Measurements from ENCODE around the gene CCDC60. TPM values are rescaled to one million over a fixed set of nuclear protein-coding genes. Genes with fewer than 3 reads are reported as not detected.

CCDC60 gene
- total RNA-seq, 4 donors from 2014 or later, result not detected

DNA sequence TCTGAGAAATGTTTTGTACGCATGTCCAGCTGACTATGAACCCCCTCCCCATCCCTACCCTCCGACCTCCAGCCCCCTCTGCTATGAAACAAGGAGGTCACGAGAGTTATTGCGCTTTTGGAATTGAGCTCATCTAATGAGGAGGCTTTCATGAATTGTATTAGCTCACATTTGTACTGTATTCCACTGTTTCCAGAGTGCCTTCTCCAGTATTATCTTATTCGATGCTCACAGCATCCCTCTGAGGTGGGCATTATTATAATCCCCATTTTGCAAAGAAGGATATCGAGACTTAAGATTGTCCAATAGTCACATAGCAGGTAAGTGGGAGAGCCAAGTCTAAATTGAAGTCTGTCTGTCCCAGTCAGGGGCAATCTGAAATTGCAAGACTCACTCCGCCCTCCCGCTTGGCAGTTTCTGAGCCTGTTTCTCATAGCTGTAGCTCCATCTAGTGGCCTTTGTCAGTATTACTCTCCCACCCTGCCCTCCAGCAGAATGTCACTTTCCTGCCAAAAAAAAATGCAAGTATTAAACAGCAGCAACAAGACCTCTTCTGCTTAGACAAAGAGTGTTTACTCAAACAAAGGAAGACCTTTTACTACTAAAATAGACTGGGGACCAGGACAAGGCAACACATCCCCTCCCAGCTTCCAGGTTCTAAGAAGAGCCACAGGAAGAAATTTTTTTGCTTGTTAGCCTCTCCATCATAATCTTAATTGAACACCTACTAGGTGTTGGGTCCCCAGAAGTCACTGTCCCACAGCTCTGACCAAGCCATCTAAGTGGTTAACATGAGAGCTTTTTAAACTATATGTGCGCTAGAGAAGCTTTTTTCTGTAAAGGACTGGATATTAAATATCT lies 210.5 kb downstream of the CCDC60 start:
- H3K27me3 ChIP-seq, result peaks cover 0 to 25% (median 0%) of the 10 kb centered on the region in 4 donors
- 50% methylated on average over 9 of the region's 9 CpGs for WGBS
- TF ChIP-seq CTCF (IDR thresholded peaks at IDR 0.05) (peak; percentile 84 to 94 (median 84)), EP300 (IDR thresholded peaks at IDR 0.05) (no peak)
- H3K27ac ChIP-seq (replicated peaks in 1 of 4), result no peak overlapping the region
- no peaks in the 10 kb centered on the region for H3K4me1 ChIP-seq
- no peak for DNase-seq (ENCODE audit: extremely low spot score)
- H3K36me3 ChIP-seq, result no peaks in the 10 kb centered on the region
- H3K9me3 ChIP-seq, result no peaks in the 10 kb centered on the region
- intact Hi-C loops (cut with DNase I), result loop anchor here (2.0 to 5.0 kb wide), 2 partner anchors 430 to 563 kb away; partner anchors contain the start of gene SRRM4
- H3K4me3 ChIP-seq, result no peak overlapping the region

DNA sequence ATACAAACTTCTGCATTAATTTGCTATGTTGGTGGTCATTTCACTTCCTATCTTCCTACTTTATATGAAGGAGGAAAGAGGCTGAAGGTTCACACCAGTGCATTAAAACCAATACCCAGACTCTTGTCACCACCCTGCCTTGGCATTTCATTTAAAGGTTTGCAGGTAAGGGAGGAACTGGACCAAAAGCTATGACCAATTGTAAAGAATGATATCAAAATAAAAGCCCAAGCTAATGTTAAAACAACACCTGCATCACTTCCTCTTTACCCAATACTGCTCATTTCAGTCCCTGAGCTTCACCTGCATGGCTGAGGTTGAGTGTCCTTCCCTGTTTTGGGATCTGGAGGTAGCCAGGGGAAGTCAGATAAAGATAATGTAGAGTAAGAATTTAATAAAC lies 211.8 kb downstream of the CCDC60 start:
- Histone ChIP-seq H3K27me3 (peaks cover 0 to 20% (median 0%) of the 10 kb centered on the region in 4 donors), H3K27ac (replicated peaks in 1 of 4) (no peak overlapping the region), H3K4me1 (no peaks in the 10 kb centered on the region), H3K9me3 (no peaks in the 10 kb centered on the region), H3K36me3 (no peaks in the 10 kb centered on the region), H3K4me3 (no peak overlapping the region)
- TF ChIP-seq CTCF (IDR thresholded peaks at IDR 0.05) (no peak), POLR2A (IDR thresholded peaks at IDR 0.05; ENCODE audit: low read depth) (no peak), POLR2AphosphoS5 (IDR thresholded peaks at IDR 0.05) (no peak), EP300 (IDR thresholded peaks at IDR 0.05) (no peak)
- intact Hi-C loops (cut with DNase I), result loop anchor here (5.0 kb wide), 1 partner anchor 564 kb away; the partner anchor contains the start of gene SRRM4
- DNase-seq (ENCODE audit: extremely low spot score), result no peak

- H3K27me3 ChIP-seq, result peaks cover 0 to 20% (median 0%) of the 10 kb centered on the region in 4 donors
- no peak for TF ChIP-seq EP300 (IDR thresholded peaks at IDR 0.05)
- no peak for TF ChIP-seq CTCF (IDR thresholded peaks at IDR 0.05)
- TF ChIP-seq POLR2A (IDR thresholded peaks at IDR 0.05; ENCODE audit: low read depth), result no peak
- TF ChIP-seq POLR2AphosphoS5 (IDR thresholded peaks at IDR 0.05), result no peak
- intact Hi-C loops (cut with DNase I), result loop anchor here (5.0 kb wide), 1 partner anchor 565 kb away; the partner anchor contains the start of gene SRRM4
- no peaks in the 10 kb centered on the region for H3K4me1 ChIP-seq
- DNase-seq (ENCODE audit: extremely low spot score), result no peak
- H3K9me3 ChIP-seq, result no peaks in the 10 kb centered on the region
- no peak overlapping the region for H3K4me3 ChIP-seq
- WGBS, result 23% methylated on average over 1 of the region's 1 CpG
- H3K36me3 ChIP-seq, result no peaks in the 10 kb centered on the region
- H3K27ac ChIP-seq (replicated peaks in 1 of 4), result no peak overlapping the region
Measured at GRCh38 chr12:119547001-119547400, 212.5 kb downstream of the CCDC60 start.

- Histone ChIP-seq H3K9me3 (no peaks in the 10 kb centered on the region), H3K27ac (replicated peaks in 1 of 4) (no peak overlapping the region), H3K27me3 (no peaks in the 10 kb centered on the region), H3K4me3 (no peak overlapping the region), H3K36me3 (no peaks in the 10 kb centered on the region), H3K4me1 (no peaks in the 10 kb centered on the region)
- no peak for TF ChIP-seq CTCF (IDR thresholded peaks at IDR 0.05)
- no peak for TF ChIP-seq EP300 (IDR thresholded peaks at IDR 0.05)
- TF ChIP-seq POLR2AphosphoS5 (IDR thresholded peaks at IDR 0.05), result no peak
- DNase-seq (ENCODE audit: extremely low spot score), result no peak
- 32% methylated on average over 1 of the region's 1 CpG for WGBS
- intact Hi-C loops (cut with DNase I), result no loop called here
Measured at GRCh38 chr12:119556854-119557253, 222.3 kb downstream of the CCDC60 start.

All from esophagus muscularis mucosa (tissue), 4 donors.